Effector CD4-positive, alpha-beta T cell (primary cell): ENCODE results near the gene SCYGR3.
"Not testable (repeated sequence)": the region's sequence is repeated elsewhere in the genome, so short reads cannot be mapped to it uniquely, and the experiment has no call there.

Experiments used
- DNase-seq: peaks from one replicate; pipeline ENCODE4 v3.0.0-alpha.2; 2020

Gene SCYGR3

DNA sequence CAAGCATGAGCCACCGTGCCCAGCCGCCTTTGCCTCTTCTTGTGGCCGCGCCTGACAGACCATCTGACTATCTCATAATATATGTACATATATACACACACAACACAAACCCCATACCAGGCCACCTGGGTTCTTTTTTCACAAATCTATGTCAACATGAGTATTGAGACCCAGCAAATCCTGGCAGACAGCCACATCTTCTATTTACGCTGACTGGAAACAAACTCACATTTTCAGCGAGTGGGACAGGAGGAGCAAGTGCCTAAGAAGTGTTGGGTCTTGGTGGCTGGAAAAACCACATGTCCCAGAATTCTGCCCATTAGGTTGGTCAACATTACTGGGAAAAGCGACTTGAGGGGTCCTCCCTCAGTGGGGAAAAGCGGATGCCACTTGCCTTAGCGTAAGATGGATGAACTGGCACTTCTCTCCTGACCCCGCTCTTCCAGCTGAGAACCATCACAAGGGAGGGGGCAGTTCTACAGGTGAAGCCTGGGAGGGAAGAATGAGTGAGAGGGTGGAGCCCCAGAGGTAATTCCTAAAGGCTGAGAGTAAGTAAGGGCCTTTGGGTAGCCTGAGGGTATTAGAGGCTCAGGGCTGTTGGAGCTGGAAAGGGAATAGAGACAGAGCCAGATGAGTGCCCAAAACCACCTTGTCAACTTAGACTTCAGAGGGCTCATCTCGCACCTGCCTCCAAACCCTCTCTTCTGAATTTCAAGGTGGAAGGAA is 1.9 kb downstream of the SCYGR3 start:
- DNase-seq, result no peak

DNA sequence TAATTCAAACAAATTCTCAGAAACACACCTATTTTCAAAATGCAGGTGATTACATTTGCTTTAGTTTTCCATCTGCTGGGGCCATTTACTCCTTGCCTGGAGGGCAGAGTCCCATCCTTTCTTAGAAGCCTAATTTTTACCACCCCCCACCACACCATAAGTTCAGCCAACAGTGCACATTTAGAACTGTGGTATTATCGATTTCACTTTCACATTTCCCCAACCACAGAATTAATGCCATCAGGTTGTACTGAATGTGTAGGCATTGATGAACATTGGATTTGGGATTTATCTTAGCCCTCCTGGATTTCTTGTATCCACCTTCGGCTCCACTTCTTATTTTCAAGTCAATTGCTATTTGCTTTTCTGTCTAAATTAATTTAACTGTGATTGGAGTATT is 4.5 kb downstream of the SCYGR3 start:
- no peak for DNase-seq

DNA sequence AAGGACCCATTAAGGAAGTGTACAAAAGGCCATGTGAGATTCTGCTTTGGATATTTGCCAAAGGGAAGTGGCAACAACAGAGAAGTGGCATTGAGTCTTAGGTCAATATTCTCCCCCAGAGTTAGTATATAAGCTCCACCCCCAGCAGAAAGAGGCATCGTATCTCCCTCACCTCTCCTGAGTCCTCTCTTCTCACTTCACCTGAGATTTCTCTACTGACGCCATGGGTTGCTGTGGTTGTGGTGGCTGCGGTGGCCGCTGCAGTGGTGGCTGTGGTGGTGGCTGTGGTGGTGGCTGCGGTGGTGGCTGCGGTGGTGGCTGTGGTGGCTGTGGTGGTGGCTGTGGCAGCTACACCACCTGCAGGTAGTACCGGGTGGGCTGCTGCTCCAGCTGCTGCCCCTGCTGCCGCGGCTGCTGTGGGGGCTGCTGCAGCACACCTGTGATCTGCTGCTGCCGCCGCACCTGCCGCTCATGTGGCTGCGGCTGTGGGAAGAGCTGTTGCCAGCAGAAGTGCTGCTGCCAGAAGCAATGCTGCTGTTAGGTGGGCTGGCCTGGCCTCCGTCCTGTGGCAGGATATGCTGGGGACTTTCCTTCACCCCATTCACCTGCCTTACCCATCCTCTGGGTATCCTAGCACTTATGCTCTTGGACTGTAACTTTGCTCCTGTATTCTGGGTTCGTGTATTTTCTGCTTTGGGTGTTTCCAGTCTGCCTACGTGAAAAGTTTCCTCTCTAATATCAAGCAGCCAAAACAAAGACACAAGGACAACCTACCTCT is 5.9 kb downstream of the SCYGR3 start:
- no peak for DNase-seq

DNA sequence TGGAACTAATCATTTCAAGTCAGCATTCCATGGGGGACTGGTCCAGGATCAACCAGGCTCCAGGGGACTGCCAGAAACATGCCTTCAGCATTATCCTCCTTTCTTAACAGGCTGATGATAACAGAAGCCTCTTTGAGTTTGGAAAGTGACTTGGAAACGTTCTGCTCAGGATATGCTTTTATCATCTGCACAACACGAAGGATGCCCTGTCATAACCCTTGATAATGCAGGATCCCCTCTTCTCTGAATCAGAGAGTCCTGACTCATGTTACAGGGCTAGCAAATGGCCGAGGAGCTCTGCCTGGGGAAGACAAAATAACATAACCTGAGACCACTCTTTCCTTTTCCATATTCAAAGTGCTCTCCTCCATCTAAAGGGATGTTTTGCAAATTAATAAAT is 6.7 kb downstream of the SCYGR3 start:
- no peak for DNase-seq

DNA sequence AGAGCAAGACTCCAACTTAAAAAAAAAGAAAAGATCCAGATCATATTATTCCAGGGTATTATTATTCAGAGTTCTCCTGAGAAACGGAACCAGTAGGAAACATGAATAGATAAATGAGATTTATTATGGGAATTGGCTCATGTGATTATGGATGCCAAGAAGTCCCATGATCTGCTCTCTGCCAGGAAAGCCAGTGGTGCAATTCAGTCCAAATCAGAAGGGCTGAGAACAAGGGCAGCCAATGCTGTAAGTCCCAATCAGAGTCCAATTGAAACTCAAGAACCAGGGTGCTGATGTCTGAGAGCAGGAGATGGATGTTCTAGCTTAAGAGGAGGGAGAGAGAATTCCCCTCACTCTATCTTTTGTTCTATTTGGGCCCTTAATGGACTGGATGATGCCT is 8.2 kb downstream of the SCYGR3 start:
- no peak for DNase-seq

DNA sequence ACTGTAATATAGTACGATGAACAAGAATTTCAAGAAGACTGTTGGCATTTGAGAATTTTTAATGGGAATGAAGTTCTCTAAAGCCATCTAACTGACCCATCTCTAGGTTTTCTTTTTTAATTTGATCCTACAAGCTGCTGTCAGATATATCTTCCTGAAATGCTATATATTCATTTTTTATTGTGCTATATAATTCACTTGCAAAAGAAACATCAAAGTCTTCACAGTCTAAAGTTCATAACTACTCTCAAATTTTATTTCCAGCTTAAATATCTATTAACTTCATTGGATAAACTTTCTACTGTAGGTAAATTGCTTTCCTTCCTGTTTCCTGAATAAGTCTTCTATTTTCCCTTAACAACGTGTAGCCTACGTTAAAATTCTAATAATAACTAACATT is 12.3 kb downstream of the SCYGR3 start:
- no peak for DNase-seq

DNA sequence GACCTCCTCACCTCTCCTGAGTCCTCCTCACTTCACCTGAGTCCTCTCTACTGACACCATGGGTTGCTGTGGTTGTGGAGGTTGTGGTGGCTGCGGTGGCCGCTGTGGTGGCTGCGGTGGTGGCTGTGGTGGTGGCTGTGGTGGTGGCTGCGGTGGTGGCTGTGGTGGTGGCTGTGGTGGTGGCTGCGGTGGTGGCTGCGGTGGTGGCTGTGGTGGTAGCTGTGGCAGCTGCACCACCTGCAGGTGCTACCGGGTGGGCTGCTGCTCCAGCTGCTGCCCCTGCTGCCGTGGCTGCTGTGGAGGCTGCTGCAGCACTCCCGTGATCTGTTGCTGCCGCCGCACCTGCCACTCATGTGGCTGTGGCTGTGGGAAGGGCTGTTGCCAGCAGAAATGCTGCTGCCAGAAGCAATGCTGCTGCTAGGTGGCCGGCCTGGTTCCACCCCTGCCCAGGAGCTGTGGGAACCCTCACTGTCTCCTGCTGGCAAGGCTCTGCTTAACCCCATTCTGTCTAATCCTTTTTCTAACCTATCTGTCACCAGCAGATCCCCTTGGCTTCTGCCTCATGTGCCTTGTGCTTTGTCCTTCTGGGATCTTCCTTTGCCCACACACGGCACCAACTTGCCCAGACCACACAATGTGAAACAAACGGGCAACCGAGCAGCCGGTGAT is 15.7 kb downstream of the SCYGR3 start, which contains the start of gene SCYGR2:
TSS of gene SCYGR2 (plus strand) at position 59 of the 669 bp plus-strand sequence. CDS start at position 59, 0 bp downstream.
- not testable (repeated sequence) for DNase-seq

DNA sequence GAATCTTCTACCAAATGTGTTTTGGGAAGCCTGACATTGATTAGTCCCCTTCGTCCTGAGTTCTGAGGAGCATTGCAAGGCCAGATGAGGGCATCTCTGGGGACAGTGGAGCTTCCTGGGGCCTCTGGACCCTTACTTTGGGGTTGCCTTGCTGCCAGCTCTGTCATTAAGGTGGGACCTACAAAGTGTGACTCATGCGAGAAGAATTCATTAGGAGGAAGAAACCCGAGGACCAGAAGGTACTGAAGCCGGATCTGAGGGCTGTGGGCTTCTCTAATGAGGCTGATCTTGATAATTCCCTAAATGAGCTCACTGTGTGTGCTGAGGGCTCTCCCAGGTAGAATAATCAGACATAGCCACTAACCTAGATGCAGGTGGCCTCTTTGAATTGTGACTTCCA is 16.6 kb downstream of the SCYGR3 start:
- DNase-seq, result no peak

DNA sequence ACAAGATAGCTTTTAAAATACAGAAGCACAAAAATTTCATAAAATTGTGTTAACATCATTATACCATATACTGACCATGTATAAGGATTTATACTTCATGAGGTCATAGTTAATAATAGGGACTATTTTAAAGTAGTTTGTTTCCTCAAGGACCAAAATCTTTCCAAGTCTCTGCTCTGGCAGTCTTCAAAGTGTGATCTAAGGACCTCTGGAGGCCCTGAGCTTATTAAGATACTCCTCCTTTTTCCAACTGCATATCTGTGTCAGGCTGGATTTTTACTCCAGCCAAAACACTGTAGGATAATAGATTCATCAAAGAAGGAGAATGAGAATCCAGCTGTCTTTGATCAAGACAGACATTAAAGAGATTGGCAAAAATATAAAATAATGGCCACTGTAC is 17.6 kb downstream of the SCYGR3 start:
- DNase-seq, result no peak

DNA sequence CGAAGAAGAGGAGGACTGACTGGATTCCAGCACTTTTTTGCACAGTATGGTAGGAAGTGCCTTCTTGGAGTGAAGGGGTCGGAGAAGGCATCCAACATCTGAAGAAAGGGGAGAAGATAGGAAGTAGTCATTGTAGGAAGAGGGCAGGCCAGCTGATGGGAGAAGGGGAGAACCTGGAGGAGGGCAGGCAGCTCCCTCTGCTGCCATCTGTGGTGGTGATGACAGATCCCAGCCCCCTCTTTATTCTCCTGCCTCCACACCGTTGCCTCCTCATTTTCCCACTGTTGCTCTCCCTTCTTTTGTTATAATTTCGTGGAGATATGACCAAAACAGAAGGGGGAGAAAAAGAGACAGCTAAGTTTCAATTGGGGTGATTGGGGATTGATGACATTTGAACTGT is 18.8 kb downstream of the SCYGR3 start:
- DNase-seq, result no peak

DNA sequence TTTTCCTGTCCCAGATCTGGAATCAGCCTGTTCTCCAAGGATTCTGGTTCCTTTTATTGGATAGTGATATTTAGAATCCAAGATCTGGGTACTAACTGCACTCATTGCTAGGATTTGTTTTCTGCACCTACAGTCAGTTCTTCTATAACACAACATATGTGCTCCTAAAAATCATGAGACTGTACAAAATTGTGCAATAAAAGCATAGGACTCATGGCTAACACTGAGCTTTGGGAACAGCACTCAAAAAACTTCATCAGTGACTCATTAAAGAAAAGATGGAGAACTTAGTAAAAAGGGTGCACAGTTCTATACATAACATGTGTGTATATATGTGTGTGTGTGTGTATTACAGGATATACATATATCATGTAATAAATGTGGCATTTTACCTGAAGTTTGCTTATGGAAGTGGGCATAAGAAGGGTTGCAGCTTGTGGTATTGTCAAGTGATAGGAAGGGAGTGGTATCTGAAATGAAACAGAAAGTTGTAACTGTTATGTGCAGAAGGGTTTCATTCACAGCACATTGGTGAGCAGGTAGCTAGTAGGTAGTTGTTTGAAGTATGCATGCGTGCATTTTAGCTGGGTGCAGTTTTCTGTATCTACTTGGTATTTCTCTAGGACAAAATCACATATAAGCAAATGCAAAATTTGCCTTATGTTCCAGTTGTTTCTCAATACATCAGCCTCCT is 21.8 kb downstream of the SCYGR3 start:
- no peak for DNase-seq

DNA sequence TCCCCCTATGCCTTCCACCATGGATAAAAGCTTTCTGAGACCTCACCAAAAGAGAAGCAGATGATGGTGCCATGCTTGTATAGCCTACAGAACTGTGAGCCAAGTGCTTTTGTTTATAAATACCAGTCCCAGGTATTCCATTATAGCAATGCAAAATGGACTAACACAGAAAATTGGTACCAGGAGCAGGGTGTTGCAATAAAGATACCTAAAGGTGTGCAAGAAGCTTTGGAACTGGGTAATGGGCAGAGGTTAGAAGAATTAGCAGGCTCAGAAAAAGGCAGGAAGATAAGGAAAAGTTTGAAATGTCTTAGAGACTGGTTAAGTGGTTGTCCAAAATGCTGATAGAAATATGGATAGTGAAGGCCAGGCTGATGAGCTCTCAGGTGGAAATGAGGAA is 32.3 kb downstream of the SCYGR3 start:
- DNase-seq, result no peak

DNA sequence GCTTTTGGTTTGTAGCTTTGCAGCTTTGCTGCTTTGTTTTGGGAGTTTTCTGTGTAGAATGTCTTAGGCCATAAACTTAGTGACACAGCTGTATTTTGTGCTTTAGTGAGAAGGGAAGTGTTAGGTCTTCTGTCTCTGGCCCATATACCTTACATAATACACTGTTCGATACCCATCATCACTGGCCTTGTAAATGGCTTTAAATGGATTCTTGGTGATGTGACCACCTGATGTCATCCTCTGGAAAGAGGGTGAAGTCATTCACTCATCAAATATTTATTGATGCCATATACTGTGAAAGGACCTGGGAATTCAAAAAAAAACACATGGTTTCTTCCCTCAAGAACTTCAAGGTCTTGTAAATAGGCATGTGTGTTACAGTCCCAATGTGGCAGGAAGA is 34.8 kb downstream of the SCYGR3 start:
- DNase-seq, result no peak

DNA sequence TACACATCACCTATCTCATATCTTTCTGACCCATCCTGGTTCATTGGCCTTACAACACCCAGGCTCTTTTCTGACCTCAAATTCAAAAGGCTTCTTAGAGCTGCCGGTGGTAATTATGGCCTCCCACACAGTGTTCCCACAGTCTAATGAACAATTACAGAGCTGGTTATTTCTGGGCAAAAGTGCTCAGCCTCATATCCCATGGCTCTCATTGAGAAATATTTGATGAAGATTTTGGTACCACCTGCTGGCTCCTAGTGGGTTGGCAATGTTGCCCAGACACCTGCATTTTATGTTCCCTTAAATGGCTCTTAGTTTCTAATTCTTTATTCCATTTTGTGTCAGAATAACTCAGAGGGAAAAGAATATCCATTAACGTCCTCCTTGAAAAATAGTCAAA is 36.0 kb downstream of the SCYGR3 start:
- DNase-seq, result no peak

DNA sequence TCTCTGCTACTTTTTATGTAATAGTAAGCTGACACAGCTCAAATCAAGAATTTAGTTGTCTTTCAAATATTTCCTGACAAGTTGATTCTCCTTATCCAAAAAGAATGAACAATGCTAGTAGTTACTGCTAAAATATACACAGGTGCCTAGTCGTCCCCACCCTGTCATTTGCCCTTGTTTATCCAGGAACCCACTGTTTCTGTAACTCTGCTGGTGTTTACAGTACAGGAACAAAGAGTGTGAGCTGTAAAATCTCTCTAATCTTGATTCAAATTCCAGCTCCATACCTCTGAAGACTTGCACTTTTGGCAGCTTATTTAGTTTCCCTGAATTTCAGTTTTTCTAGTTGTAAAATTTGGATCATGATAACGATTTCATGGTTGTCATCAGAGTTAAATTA is 37.1 kb downstream of the SCYGR3 start:
- DNase-seq, result no peak

DNA sequence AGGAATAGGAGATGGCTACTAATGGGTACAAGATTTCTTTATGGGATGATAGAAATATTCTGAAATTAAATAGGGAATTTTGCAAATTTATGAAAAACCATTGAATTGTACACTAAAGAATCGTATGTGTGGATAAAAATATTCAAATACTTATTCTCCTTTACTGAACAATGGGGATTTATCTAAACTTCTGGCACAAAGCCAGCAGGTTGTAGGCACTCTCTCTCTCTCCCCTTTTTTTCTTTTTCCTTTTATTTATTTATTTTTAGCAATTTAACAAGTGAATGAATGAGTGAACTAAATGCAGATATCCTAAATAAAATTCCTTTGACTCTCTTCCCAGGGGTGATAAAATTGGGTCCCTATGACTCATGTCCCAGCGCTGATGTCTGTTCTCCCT is 37.8 kb downstream of the SCYGR3 start:
- DNase-seq, result no peak

DNA sequence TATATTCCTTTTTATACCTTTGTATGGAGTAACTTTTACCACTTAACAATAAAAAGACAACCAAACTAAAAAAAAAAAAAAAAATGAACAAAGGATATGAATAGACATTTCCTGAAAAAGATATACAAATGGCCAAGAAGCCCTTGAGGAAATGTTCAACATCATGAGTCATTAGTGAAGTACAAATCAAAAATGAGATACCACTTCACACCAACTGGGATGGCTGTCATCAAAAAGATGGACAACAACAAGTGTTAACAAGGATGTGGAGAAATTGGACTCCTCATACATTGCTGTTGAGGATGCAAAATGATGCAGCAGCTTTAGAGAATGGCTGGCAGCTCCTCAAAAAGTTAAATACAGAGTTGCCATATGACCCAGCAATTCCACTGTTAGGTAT is 38.5 kb downstream of the SCYGR3 start:
- DNase-seq, result no peak

DNA sequence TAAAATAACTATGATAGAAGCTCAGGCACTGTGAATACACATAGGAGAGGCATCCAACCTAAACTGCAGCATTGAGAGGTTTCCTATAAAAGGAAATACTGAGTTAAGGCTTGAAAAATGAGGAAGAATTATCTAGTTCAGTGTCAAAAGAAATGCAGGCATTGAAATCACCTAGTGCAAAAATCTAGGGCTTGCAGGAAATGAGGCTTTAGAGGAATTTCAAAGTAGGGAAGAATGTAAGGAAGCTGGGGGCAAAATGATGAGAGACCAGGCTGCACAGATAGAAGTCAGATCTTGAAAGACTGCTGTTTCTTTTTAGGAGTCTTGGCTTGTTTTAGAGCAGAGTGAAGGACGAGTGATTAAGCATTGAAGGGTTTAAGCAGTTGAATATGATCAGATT is 44.0 kb downstream of the SCYGR3 start:
- DNase-seq, result no peak

DNA sequence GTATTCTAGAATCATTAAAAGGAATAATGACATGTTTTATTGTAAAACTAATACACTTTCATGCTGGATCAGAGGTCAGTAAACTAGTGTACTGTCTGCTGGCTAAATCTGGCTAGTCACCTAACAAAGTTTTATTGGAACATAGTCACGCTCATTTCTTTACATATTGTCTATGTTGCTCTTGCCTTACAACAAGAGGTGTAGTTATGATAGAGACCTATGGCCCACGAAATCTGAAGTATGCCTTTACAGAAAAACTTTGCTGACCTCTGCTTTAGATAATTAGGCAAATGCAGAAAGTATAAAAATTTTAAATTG is 45.8 kb downstream of the SCYGR3 start:
- no peak for DNase-seq

DNA sequence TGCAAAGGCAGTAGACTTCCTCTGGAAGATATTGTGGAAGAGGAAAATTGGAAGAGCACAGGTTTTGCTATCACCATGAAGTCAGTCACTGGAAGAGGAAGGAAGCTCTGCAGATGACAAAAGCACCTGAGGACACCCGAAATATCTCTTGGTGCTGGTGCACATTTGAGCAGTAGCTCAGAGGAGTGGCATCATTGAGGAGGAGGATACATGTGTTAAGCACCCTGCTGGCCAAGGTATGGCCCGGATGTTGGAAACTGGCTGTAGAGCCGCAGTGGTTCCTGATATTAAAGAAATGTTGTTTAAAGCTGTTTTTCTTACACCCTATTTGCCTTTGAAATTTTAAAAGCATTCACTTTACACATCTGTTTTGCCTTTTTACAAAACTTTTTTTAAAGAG is 48.6 kb downstream of the SCYGR3 start:
- no peak for DNase-seq

DNA sequence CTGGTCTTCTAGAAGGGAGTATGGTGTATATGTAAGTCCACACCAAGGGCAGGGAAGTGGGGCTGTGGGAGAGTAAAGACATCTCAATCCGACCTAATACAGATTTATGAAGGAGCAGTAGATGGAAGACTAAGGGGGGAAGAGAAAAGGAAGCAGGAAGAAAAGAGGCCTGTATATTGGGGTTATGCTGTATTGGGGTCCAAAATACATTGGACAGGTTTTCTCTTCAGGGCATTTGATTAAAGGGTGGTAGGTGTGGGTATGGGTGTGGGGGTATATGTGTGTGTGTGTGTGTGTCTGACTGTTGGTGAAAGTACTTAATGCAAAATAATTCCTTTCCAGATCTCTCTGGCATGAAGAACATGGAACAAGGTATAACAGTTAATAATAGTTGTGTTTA is 49.6 kb downstream of the SCYGR3 start:
- no peak for DNase-seq
